ENCODE results near the gene SNTG2.
"Not testable (repeated sequence)": the region's sequence is repeated elsewhere in the genome, so short reads cannot be mapped to it uniquely, and the experiment has no call there.

Gene SNTG2

GRCh38 chr2:950080-950966, at the start of gene SNTG2:
Gene SNTG2 (plus strand): TSS chr2:950849. CDS start chr2:950997, 148 bp downstream.
- peak; percentile 8 to 56 for DNase-seq (ENCODE audit: extremely low read depth in 1 of 2, low read depth in 1 of 2)

DNA sequence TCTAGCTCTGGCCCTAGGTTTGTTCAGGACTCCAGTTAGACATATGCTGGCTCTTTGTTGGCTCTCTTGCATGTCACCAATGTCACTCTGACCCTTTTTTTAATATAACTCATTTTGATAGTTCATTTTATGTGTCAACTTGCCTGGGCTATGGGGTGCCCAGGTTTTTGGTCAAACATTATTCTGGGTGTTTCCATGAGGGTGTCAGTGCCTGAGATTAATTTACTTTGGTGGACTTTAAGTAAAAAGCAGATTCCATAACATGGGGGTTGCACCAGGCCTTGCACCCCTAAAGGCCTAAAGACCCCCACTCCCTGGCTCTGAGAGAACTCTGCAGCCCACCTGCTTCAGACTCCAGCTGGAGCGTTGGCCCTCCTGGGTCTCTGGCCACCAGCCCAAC, 48.1 kb upstream of the SNTG2 start:
- DNase-seq (ENCODE audit: extremely low read depth in 1 of 2, low read depth in 1 of 2): no peak

DNA sequence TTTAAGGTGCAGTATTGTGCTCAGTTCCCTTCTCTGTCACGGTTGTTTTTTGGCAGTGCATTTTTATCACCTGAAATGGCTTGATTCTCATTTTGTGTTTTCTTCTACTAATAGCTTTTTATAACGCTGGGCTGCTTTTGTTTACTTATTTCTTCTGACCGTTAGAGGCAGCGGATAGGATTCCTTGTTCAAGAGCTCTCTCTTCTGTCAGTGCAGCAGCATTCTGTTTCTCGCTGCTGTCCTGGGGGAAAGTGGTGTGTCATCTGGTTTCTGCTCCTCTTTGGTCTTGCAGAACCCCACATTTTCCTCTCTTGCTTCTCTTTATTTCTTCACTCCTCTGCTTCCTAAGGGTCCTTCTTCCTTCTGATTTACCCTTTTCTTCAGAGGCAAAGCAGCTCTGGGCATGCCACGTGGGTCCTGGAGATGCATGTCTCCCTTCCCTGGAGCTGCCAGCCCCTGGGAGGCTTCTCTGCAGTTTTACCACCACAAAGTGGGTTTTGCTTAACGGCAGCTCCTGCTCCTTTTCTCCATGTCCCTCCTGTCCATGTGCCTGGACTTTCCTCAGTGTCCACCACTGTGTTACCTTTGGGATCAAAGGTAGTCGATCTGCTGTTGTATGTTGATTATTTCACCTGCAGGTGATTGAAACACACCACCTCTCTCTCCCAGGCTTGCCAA, 47.3 kb upstream of the SNTG2 start:
- DNase-seq (ENCODE audit: extremely low read depth in 1 of 2, low read depth in 1 of 2): no peak

DNA sequence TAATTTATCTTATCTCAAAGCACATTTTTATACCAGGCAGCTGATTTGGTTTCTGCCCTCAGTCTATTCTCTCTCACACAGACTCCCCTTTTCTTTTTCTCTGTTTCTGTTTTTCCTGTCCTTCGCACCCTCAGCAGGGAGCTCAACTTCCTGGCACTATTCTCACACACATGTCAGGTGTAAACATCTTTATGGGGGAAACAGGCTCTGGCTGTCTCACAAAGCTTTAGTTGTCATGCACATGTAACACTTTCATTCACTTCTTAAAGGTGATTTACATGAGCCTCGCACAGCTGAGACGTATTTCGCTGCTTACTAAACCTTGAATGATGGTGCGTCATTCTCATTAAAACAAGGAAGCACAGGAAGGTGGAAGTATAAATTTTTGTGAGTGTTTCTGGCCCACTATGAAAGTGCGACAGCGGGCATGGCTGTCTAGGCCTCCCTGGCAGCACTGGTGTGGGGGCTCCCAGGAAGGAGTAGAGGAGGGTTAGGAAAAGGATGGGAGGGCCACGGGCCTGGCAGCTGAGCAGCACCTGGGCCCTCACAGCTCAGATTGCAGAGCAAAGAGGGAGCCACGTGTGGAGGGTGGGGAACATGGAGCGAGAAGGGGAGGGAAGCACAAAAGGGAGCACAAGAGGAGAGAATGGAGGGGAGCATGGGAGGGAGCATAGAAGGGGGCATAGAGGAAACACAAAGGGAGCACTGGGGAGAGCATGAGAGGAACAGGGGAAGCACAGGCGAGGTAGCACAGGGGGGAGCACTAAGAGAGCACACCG, 46.2 kb upstream of the SNTG2 start:
- no peak for DNase-seq (ENCODE audit: extremely low read depth in 1 of 2, low read depth in 1 of 2)

GRCh38 chr2:905091-905832, 45.4 kb upstream of the SNTG2 start:
- no peak for DNase-seq (ENCODE audit: extremely low read depth in 1 of 2, low read depth in 1 of 2)

GRCh38 chr2:905833-906140, 44.9 kb upstream of the SNTG2 start:
- DNase-seq (ENCODE audit: extremely low read depth in 1 of 2, low read depth in 1 of 2): no peak

DNA sequence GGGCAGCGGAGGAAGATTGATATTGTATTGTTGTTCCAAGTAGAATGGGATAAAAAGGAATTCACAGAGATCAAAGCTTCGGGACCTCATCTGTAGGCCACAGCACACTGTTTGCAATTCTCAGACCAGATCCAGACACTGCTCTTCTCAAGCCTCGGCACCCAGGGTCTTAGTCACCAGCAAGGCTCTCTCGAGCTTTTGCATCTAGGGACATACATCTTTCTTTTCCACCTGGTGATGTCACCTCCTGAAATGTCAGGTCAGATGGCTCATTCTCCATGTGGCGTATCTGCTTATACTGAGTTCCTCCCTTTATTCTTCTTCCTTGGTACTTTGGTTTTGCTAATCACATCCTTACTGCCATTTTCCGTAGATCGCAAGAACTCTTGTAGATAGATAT, 42.9 kb upstream of the SNTG2 start:
- DNase-seq (ENCODE audit: extremely low read depth in 1 of 2, low read depth in 1 of 2): no peak

DNA sequence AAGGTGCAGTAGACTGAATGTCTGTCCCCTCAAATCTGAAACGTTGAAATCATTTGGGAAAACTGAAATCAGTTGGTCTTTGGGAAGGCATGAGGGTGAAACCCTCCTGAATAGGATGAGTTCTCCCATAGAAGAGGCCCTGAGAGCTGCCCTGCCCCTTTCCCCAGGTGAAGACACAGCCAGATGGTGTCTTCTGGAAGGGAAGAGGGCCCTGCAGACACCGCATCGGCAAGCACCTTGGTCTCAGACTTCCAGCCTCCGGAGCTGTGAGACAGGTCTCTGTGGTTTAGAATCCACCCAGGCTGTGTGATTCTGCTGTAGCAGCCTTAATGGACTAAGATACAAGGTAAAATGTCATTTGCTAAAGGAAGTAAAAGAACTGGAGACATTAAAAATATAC, 42.1 kb upstream of the SNTG2 start:
- no peak for DNase-seq (ENCODE audit: extremely low read depth in 1 of 2, low read depth in 1 of 2)

DNA sequence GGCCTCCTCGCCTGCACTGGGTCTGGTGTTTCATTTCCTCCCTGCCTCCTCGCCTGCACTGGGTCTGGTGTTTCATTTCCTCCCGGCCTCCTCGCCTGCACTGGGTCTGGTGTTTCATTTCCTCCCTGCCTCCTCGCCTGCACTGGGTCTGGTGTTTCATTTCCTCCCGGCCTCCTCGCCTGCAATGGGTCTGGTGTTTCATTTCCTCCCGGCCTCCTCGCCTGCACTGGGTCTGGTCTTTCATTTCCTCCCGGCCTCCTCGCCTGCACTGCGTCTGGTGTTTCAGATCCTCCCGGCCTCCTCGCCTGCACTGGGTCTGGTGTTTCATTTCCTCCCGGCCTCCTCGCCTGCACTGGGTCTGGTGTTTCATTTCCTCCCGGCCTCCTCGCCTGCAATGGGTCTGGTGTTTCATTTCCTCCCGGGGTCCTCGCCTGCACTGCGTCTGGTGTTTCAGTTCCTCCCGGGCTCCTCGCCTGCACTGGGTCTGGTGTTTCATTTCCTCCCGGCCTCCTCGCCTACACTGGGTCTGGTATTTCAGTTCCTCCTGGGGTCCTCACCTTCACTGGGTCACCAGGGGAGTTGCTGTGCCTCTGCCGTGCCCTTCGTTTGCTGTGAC, 40.8 kb upstream of the SNTG2 start:
- not testable (repeated sequence) for DNase-seq (ENCODE audit: extremely low read depth in 1 of 2, low read depth in 1 of 2)

GRCh38 chr2:910698-911097, 40.0 kb upstream of the SNTG2 start:
- no peak for DNase-seq (ENCODE audit: extremely low read depth in 1 of 2, low read depth in 1 of 2)

DNA sequence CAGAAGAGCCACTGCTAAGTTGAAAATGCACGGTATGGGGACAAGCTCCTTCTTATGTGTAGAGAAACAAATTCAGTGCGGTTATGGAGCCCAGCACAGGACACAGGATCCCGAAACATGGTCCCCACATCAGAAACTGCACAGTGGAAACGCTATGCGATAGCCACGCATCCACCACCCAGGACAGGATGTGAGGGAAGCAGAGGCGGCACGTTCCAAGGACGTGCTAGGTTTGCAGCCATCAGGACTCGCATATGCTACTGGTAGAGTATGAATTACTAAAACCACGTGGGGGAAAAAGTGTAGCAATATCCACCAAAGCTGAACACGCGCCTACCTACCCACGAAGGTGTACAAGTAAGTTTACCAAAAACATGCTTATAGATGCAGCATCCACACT, 34.7 kb upstream of the SNTG2 start:
- DNase-seq (ENCODE audit: extremely low read depth in 1 of 2, low read depth in 1 of 2): no peak

GRCh38 chr2:916935-917334, 33.7 kb upstream of the SNTG2 start:
- DNase-seq (ENCODE audit: extremely low read depth in 1 of 2, low read depth in 1 of 2): no peak

DNA sequence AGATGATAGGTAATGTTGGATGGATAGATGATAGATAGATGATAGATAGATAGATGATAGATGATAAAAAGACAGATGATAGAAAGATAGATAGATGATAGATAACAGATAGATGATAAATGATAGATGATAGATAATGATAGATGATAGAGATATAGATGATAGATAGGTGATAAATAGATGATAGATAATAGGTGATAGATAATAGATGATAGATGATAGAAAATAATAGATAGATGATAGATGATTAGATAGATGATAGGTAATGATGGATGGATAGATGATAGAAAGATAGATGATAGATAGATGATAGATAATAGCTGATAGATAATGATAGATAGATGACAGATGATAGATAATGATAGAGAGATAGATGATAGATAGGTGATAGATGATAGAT, 31.0 kb upstream of the SNTG2 start:
- DNase-seq (ENCODE audit: extremely low read depth in 1 of 2, low read depth in 1 of 2): no peak

DNA sequence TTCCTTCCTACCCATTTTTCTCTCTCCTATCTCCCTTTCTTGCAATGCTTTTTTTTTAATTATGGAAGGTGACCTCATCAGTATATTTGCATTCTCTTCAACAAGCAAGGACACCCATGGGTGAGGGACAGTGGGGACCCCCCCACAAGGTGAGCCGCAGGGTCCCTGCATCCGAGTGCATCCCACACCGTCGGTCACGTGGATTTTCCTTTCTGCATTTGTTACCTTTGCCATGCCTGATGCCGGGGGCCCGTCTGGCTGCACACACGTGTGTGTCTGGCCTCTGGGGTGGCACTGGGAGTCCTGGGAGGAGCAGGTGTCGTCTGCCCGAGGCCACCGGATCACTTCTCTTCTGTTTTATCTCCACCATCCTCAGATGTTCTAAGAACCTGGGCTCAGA, 30.1 kb upstream of the SNTG2 start:
- no peak for DNase-seq (ENCODE audit: extremely low read depth in 1 of 2, low read depth in 1 of 2)

DNA sequence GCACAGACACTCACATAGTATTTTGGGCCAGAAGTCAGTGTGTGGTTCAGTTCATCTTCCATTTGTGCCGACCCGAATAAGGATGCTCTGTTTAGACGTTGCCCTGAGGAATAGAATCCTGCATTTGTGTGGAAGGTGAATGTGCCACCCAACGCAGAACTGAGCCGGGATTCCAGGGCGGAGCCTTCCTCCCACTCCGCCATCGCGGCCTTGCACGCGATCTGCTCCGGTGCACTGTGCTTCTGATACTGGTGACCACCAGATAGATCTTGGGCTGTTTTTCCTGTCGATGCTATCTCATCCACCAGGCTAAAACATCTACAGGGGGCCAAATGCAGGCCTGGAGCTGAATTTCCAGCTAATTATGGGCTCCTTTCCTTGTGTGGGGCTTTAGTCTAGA, 29.6 kb upstream of the SNTG2 start:
- no peak for DNase-seq (ENCODE audit: extremely low read depth in 1 of 2, low read depth in 1 of 2)

GRCh38 chr2:922185-922584, 28.5 kb upstream of the SNTG2 start:
- no peak for DNase-seq (ENCODE audit: extremely low read depth in 1 of 2, low read depth in 1 of 2)

- no peak for DNase-seq (ENCODE audit: extremely low read depth in 1 of 2, low read depth in 1 of 2)
These were observed 26.6 kb upstream of the SNTG2 start for GRCh38 chr2:923832-924601.

DNA sequence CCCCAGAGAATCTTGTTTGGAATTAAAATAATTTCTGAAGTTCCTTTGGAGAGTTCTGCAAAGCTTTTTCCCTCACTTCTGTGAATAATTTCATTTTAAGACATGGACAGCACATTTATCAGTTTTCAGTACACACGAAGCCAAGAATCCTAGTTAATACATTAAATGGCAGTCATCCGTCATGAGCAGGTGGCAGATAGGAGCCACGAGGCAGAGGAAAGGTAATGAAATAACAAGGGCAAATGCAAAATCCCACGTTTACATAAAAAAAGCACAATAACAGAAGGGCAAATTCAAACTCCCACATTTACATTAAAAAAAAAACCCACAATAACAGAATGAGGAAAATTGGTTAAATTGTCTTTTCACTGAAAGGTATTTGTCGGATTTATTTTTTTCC, 25.9 kb upstream of the SNTG2 start:
- DNase-seq (ENCODE audit: extremely low read depth in 1 of 2, low read depth in 1 of 2): no peak

DNA sequence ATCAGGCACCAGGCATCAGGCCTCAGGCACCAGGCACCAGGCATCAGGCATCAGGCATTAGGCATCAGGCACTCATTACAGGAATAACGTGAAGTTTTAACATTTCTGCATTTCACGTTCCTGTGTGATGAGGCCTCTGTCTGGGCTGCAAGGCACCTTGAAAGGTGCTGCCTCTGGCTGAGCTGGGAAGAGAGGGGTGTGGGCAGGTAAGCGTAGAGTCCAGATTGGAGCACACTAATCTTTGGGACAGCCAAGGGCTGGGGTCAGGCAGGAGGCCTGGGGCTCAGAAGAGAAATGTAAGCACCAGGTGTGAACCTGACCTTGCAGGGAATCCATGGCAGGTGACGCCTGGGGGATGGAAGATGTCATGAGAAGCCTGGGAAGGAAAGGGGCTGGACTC, 25.3 kb upstream of the SNTG2 start:
- DNase-seq (ENCODE audit: extremely low read depth in 1 of 2, low read depth in 1 of 2): no peak

DNA sequence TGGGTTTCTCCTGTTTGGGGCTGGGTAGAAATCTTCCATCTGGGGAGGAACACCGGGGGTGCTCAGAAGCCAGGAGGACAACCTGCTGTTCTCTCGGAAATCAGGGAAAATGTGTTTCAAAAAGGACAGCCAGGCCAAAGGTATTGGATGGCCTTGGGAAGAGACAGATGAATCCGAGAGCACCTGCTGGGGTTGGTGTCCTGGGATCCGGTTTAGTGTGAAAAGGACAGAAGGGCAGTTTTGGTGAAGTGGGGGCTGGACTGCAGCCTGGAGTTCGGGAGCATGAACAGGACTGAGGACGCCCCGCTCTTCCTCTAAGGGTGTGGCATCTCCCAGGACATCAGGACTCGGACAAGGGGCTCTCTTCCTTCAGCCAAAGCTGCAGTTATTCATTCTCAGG, 24.9 kb upstream of the SNTG2 start:
- no peak for DNase-seq (ENCODE audit: extremely low read depth in 1 of 2, low read depth in 1 of 2)
